H1 (cell line): Measurements from ENCODE around the gene IFI30. TPM values are rescaled to one million over a fixed set of nuclear protein-coding genes. Genes with fewer than 3 reads are reported as not detected.

Experiments used
- BCL11A ChIP-seq, 2 experiments: IDR thresholded peaks; one replicate each; pipeline ENCODE4 v1.6.1; 2011; ENCODE audit warnings: low read depth in 2 of 2, low read length in 2 of 2, mild to moderate bottlenecking in 2 of 2
- EGR1 ChIP-seq: IDR thresholded peaks from 2 replicates; pipeline ENCODE4 v1.6.1; 2011; ENCODE audit warnings: low read depth, low read length, borderline replicate concordance
- GABPA ChIP-seq: IDR thresholded peaks from 2 replicates; pipeline ENCODE4 v1.6.1; 2011; ENCODE audit warnings: mild to moderate bottlenecking, low read length, moderate library complexity, borderline replicate concordance; ENCODE audit not compliant: insufficient read depth
- HDAC2 ChIP-seq, 2 experiments: fragments of 300-600 bp in 1 of 2; sonication (generic) in 1 of 2; IDR thresholded peaks; 2 replicates each; pipeline ENCODE4 v1.6.1; 2011 to 2012; ENCODE audit warnings: low read depth in 2 of 2, low read length in 2 of 2, mild to moderate bottlenecking in 2 of 2, moderate library complexity in 2 of 2, borderline replicate concordance in 1 of 2, inconsistent platforms in 1 of 2
- JUND ChIP-seq: IDR thresholded peaks from 2 replicates; pipeline ENCODE4 v1.6.1; 2011; ENCODE audit warnings: mild to moderate bottlenecking, improper control_type of control experiment, low read length
- KDM5A ChIP-seq: fragments of 200-600 bp; IDR thresholded peaks from 2 replicates; pipeline ENCODE4 v1.7.1; 2012; ENCODE audit warnings: mild to moderate bottlenecking, low read length, inconsistent platforms, mixed read lengths
- PHF8 ChIP-seq: fragments of 200-600 bp; sonication (generic); conservative IDR thresholded peaks from 2 replicates; pipeline ENCODE4 v1.7.1; 2012; ENCODE audit warnings: low read depth, mild to moderate bottlenecking, inconsistent platforms, low read length, moderate library complexity
- POLR2A ChIP-seq, 2 experiments: IDR thresholded peaks; 1 replicate in 1 of 2; 2 replicates in 1 of 2; pipeline ENCODE4 v1.6.1; 2011; ENCODE audit warnings: low read depth in 2 of 2, low read length in 2 of 2, mild to moderate bottlenecking in 2 of 2; ENCODE audit errors: control extremely low read depth in 1 of 2
- RAD21 ChIP-seq, 2 experiments: IDR thresholded peaks in 1 of 2; conservative IDR thresholded peaks in 1 of 2; 2 replicates each; pipeline ENCODE4 v1.6.1; 2011; ENCODE audit warnings: low read depth in 2 of 2, low read length in 2 of 2, improper control_type of control experiment in 1 of 2, inconsistent platforms in 1 of 2, mild to moderate bottlenecking in 1 of 2, moderate library complexity in 1 of 2
- RNF2 ChIP-seq: fragments of 200-900, 300-1000 bp; sonication (generic); IDR thresholded peaks from 2 replicates; pipeline ENCODE4 v1.7.1; 2016; ENCODE audit warnings: borderline replicate concordance, low read depth, mild to moderate bottlenecking, antibody characterized with exemption, low read length; ENCODE audit not compliant: poor library complexity, severe bottlenecking; ENCODE audit errors: missing control alignments
- RXRA ChIP-seq: IDR thresholded peaks from 2 replicates; pipeline ENCODE4 v1.6.1; 2011; ENCODE audit warnings: low read depth, mild to moderate bottlenecking, low read length, moderate library complexity; ENCODE audit not compliant: insufficient read depth
- SP4 ChIP-seq: IDR thresholded peaks from 2 replicates; pipeline ENCODE4 v1.6.1; 2012; ENCODE audit warnings: low read length, inconsistent platforms
- SRF ChIP-seq: IDR thresholded peaks from 2 replicates; pipeline ENCODE4 v1.6.1; 2011; ENCODE audit warnings: mild to moderate bottlenecking, low read depth, low read length, moderate library complexity
- TAF1 ChIP-seq: IDR thresholded peaks from 2 replicates; pipeline ENCODE4 v1.6.1; 2011; ENCODE audit warnings: mild to moderate bottlenecking, low read depth, low read length
- ZNF274 ChIP-seq: IDR thresholded peaks from 2 replicates; pipeline ENCODE4 v1.7.0; 2012; ENCODE audit warnings: low read length, borderline replicate concordance; ENCODE audit errors: extremely low read depth
- polyA plus RNA-seq, 7 experiments: library from polyadenylated mRNA; depleted of rRNA in 3 of 7; stranded (reverse) in 5 of 7; unstranded in 2 of 7; fragments of >200 nt in 5 of 7; fragments of 200-250 nt in 2 of 7; gene quantifications; 1 replicate in 5 of 7; 2 replicates in 1 of 7; 4 replicates in 1 of 7; pipeline versions ENCODE4 v1.2.1 to v1.2.3, GENCODE V29; 2011 to 2013; ENCODE audit warnings: missing spikeins in 2 of 7, mixed read lengths in 2 of 7
- total RNA-seq: library from RNA; stranded (reverse); fragmentation: NEBNext Ultra II Directional; extraction: Animal tissue kit (Norgen Biotek cat#: 25700); gene quantifications from 2 replicates; pipeline ENCODE4 v1.2.1, GENCODE V29; 2021
- TF ChIP-seq, protein P1 (sequence below): IDR thresholded peaks from 2 replicates; pipeline ENCODE4 v1.6.1; 2012; ENCODE audit warnings: inconsistent platforms

Gene IFI30
- total and polyA plus RNA-seq, 2 of the 8 experiments (the other 6 are each of a cell fraction or from before 2014, with no cell fraction given), result 28.9 to 62.4 TPM

DNA sequence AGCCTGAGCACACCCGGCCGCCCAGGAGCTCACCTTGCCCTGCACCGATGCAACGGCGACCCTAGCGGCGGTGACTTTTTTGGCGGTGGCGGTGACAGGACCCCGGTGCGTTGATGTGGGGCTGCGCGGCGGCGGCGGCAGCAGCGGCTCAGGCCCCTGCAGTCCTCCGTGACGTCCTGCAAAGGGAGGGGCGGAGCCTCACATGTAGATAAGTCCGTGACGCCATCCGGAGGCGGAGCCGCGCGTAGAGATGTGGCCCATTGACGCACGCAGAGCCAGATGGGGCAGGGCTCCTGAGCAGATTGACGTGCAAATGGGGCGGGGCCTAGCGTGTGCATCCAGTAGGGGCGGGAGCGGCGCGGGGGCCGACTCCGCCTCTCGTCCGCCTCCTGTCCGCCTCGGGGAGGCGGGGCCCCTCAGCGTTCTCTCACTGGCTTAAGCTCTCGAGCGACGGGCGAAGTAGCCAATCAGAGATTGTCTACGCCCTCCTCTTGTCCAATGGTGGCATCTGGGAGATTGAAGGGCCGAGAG, 30.3 kb downstream of the IFI30 start, which contains the start of gene RAB3A (continued):
- TF ChIP-seq GABPA (no peak), SRF (no peak), JUND (no peak), BCL11A (IDR thresholded peaks at IDR 0.05; ENCODE audit: low read depth in 2 of 2, low read length in 2 of 2) (no peak), TAF1 (no peak), RXRA (no peak), PHF8 (no peak), KDM5A (no peak), RNF2 (no peak), RAD21 (IDR thresholded peaks at IDR 0.05 in 1 of 2, conservative IDR thresholded peaks at IDR 0.05 in 1 of 2; ENCODE audit: low read depth in 2 of 2, low read length in 2 of 2) (no peak), EGR1 (no peak), ZNF274 (no peak), SP4 (peak; percentile 97), POLR2A (IDR thresholded peaks at IDR 0.05; ENCODE audit: control extremely low read depth in 1 of 2, low read depth in 2 of 2, low read length in 2 of 2) (no peak), HDAC2 (IDR thresholded peaks at IDR 0.05; ENCODE audit: borderline replicate concordance in 1 of 2, low read depth in 2 of 2, low read length in 2 of 2) (no peak)
- TF ChIP-seq, protein P1, sequence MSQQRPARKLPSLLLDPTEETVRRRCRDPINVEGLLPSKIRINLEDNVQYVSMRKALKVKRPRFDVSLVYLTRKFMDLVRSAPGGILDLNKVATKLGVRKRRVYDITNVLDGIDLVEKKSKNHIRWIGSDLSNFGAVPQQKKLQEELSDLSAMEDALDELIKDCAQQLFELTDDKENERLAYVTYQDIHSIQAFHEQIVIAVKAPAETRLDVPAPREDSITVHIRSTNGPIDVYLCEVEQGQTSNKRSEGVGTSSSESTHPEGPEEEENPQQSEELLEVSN, result no peak
